HEK293 (cell line): ENCODE results near the gene ATP2A2.

Experiments used
- PRDM1 ChIP-seq: fragments of 450-650 bp; formaldehyde crosslinking; IDR thresholded peaks from 2 replicates; pipeline ENCODE4; 2016; ENCODE audit warnings: missing biosample characterization, missing genetic modification characterization
- ZBTB1 ChIP-seq: fragments of 450-650 bp; formaldehyde crosslinking; IDR thresholded peaks from 2 replicates; pipeline ENCODE4 v1.5.1; 2016; ENCODE audit warnings: missing biosample characterization, missing genetic modification characterization
- ZBTB7A ChIP-seq: fragments of 450-650 bp; formaldehyde crosslinking; IDR thresholded peaks from 2 replicates; pipeline ENCODE4 v1.5.1; 2016; ENCODE audit warnings: low read depth, missing biosample characterization, missing genetic modification characterization
- ZNF214 ChIP-seq: fragments of 450-650 bp; formaldehyde crosslinking; IDR thresholded peaks from 2 replicates; pipeline ENCODE4 v1.5.1; 2017; ENCODE audit warnings: missing biosample characterization, mild to moderate bottlenecking, missing genetic modification characterization, borderline replicate concordance
- ZNF274 ChIP-seq, 2 experiments: fragments of 200-500 bp in 1 of 2; fragments of 450-650 bp in 1 of 2; sonication (Bioruptor generic) in 1 of 2; formaldehyde crosslinking in 1 of 2; IDR thresholded peaks; 2 replicates each; pipeline versions ENCODE4 v1.5.1 to v1.6.1; 2014 to 2016; ENCODE audit warnings: borderline replicate concordance in 1 of 2, inconsistent platforms in 1 of 2, low read length in 1 of 2, missing biosample characterization in 1 of 2, missing genetic modification characterization in 1 of 2
- ZNF48 ChIP-seq: fragments of 450-650 bp; formaldehyde crosslinking; IDR thresholded peaks from 2 replicates; pipeline ENCODE4 v1.5.1; 2016; ENCODE audit warnings: missing biosample characterization, missing genetic modification characterization
- TF ChIP-seq, protein P1 (sequence below): fragments of 450-650 bp; formaldehyde crosslinking; IDR thresholded peaks from 2 replicates; pipeline ENCODE4 v1.5.1; 2016; ENCODE audit warnings: missing biosample characterization, missing genetic modification characterization
- TF ChIP-seq, protein P2 (sequence below): fragments of 450-650 bp; formaldehyde crosslinking; IDR thresholded peaks from 2 replicates; pipeline ENCODE4 v1.5.1; 2016; ENCODE audit warnings: missing biosample characterization, missing genetic modification characterization

DNA sequence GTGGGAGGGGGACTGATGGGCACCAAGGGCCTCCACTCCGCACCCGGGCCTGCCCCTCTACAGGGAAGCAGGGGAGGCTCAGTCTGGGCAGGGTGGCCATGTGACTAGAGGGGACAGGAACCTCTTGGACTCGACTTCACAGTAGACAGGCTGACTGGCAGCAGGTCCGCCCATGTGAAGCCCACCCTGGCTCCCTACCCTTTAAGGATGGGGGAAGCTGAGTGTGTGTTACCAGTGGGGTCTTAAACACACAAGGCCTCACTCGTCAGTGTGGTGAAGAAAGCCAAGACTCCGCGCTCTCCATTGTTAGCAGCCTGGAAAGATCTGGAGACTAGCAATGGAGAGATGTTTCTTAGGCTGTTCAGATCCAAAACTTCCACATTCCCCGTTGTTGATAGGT is 70.1 kb downstream of the ATP2A2 start:
- TF ChIP-seq, protein P1, sequence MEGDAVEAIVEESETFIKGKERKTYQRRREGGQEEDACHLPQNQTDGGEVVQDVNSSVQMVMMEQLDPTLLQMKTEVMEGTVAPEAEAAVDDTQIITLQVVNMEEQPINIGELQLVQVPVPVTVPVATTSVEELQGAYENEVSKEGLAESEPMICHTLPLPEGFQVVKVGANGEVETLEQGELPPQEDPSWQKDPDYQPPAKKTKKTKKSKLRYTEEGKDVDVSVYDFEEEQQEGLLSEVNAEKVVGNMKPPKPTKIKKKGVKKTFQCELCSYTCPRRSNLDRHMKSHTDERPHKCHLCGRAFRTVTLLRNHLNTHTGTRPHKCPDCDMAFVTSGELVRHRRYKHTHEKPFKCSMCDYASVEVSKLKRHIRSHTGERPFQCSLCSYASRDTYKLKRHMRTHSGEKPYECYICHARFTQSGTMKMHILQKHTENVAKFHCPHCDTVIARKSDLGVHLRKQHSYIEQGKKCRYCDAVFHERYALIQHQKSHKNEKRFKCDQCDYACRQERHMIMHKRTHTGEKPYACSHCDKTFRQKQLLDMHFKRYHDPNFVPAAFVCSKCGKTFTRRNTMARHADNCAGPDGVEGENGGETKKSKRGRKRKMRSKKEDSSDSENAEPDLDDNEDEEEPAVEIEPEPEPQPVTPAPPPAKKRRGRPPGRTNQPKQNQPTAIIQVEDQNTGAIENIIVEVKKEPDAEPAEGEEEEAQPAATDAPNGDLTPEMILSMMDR, result no peak
- TF ChIP-seq ZNF214 (tag by site-specific recombination) (no peak), PRDM1 (tag by site-specific recombination) (no peak), ZBTB1 (tag by site-specific recombination) (no peak), ZBTB7A (tag by site-specific recombination) (no peak), ZNF274 (IDR thresholded peaks at IDR 0.05; ENCODE audit: low read length) (no peak), ZNF274 (tag by site-specific recombination; IDR thresholded peaks at IDR 0.05; ENCODE audit: borderline replicate concordance) (no peak), ZNF48 (tag by site-specific recombination) (no peak)
- TF ChIP-seq, protein P2, sequence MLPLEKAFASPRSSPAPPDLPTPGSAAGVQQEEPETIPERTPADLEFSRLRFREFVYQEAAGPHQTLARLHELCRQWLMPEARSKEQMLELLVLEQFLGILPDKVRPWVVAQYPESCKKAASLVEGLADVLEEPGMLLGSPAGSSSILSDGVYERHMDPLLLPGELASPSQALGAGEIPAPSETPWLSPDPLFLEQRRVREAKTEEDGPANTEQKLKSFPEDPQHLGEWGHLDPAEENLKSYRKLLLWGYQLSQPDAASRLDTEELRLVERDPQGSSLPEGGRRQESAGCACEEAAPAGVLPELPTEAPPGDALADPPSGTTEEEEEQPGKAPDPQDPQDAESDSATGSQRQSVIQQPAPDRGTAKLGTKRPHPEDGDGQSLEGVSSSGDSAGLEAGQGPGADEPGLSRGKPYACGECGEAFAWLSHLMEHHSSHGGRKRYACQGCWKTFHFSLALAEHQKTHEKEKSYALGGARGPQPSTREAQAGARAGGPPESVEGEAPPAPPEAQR (tag by site-specific recombination), result no peak
